NCI-H524 (cell line): Measurements from ENCODE around the gene UGT1A5.

ENCODE experiments used
- DNase-seq, 2 experiments: peaks; one replicate each; lab custom pipeline; 2025; lab: John Stamatoyannopoulos, UW

UGT1A5 gene

DNA sequence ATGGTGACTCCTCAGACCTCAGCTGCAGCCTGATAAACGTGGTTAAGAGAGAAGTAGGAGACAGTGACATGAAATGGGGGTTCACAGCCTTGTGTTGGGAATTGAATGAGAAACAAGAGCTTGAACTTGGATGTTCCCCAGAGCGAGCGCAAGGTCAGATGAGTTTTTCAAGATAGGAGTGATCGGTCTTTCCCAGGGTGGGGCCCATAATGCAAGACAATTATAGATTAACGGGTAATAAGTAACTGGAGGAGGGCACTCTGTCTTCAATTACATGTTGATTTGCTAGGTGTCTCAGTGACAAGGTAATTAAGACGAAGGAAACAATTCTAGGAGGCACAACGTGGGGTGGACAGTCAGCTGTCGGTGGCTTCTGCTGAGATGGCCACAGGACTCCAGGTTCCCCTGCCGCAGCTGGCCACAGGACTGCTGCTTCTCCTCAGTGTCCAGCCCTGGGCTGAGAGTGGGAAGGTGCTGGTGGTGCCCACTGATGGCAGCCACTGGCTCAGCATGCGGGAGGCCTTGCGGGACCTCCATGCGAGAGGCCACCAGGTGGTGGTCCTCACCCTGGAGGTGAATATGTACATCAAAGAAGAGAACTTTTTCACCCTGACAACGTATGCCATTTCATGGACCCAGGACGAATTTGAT lies at the start of gene UGT1A5:
UGT1A5 (plus strand) TSS at position 297 of the 651 bp plus-strand sequence; CDS start at position 382, 85 bp downstream.
- DNase-seq, result no peak

DNA sequence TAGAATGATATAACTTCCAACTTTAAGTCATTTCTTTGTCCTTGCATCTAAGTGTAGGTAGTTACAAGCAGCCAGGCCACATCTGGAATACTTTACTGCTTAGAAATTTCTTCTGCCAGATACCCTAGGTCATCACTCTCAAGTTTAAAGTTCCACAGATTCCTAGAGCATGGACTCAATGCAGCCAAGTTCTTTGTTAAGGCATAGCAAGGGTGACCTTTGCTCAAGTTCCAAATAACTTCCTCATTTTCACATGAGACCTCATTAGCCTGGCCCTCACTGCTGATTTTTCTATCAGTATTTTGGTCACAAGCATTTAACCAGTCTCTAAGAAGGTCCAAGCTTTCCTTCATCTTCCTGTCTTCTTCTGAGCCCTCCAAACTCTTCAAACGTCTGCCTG lies 48.8 kb upstream of the UGT1A5 start:
- no peak for DNase-seq

DNA sequence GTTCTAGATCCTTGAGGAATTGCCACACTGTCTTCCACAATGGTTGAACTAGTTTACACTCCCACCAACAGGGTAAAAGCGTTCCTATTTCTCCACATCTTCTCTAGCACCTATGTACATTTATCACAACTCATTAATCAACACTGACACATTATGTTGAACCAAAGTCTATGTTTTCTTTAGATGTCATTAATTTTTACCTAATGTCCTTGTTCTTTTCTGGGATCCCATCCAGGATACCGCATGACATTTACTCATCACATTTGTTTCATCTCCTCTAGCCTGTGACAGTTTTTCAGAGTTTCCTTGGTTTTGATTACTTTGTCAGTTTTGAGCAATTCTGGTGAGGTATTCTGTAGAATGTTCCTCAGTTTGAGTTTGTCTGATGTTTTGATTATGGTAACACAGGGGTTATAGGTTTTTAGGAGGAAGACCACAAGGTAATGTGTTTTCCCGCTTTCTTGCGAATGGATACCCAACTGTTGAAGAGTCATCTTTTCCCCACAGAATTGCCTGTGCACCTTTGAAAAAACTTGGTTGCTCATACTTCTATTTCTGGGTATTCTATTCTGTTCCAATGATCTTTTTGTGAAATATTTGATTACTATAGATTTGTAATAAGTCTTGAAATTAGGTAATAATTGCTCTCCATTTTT lies 44.0 kb upstream of the UGT1A5 start:
- no peak for DNase-seq

DNA sequence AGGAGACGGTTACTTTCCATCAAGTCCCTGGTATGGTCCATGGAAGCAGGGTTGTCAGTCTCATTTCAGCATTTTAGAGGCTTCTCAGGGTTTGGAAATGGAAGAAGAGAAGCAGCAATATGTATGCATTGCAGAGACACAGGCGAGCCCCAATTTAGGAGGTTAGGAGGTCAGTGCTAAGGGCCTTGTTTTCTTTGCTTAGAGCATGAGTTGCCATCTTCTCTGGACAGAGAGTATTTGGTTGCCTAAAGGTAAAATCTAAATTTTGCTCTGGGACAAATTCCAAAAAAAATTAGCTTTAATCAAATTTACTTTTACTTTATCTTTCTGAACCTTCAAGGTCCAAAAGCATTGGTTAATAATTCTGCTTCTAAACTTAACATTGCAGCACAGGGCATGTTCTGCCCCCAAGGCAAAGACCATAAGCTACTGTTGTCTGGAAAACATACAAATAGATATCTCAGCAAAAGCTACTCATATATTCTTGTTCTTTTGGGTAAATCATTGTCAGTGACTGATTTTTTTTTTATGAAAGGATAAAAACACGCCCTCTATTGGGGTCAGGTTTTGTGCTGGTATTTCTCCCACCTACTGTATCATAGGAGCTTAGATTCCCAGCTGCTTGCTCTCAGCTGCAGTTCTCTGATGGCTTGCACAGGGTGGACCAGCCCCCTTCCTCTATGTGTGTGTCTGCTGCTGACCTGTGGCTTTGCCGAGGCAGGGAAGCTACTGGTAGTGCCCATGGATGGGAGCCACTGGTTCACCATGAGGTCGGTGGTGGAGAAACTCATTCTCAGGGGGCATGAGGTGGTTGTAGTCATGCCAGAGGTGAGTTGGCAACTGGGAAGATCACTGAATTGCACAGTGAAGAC lies 41.2 kb upstream of the UGT1A5 start, which contains the start of gene UGT1A9:
UGT1A9 (plus strand) TSS at position 609 of the 872 bp plus-strand sequence; CDS start at position 646, 37 bp downstream.
- no peak for DNase-seq

DNA sequence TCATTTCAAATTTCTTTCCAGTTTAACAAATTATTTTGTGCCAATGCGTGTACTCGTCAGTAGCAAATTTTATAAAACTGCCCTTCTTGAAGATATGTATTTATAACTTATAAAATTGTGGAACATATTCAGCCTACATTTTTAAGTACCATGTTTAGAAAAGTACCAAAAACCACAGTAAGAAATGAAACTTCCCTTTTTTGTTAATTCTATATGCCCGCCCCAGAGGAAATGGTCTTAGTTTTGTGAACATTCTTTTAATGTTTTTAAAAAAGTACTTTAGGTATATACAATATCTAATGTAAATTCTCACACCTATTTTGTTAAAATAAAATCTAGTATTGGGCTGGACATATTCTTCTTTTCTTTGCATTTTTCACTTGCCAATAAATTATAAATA lies 39.8 kb upstream of the UGT1A5 start:
- no peak for DNase-seq

DNA sequence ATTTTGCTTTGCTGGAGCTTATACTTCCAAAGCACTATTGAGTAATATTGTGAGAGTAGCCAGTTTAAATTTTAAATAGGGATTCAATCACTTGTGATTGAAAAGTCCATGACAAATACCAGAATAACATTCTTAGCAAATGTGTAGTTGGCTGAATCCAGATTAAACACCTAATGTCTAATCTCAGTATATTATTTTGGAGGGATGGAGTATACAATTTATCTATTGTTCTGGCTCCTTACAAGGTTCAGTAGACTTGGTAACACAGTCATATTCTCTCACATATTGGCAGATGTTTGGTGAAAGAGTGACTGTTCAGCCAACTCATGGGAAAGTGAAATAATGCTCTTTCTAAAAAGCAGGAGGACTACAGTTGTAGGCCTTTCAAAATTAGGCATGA lies 38.8 kb upstream of the UGT1A5 start:
- DNase-seq, result no peak

DNA sequence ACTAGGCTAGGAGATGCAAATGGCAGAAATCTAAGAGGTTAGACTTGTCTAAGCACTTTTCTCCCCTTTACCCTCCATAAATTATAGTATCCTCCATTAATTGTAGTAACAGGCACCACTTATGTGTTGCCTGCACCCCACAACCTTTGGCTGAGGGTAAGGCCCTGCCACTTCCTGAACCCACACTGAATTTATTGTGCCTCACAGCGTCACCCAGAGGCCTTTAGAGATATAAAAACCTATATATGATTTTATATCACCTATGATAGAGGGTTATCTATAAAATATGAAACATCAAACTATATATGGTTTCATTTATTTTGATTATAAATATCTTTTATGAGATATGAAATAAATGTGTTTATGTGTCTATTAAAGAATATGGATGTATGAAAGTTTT lies 38.4 kb upstream of the UGT1A5 start:
- no peak for DNase-seq

DNA sequence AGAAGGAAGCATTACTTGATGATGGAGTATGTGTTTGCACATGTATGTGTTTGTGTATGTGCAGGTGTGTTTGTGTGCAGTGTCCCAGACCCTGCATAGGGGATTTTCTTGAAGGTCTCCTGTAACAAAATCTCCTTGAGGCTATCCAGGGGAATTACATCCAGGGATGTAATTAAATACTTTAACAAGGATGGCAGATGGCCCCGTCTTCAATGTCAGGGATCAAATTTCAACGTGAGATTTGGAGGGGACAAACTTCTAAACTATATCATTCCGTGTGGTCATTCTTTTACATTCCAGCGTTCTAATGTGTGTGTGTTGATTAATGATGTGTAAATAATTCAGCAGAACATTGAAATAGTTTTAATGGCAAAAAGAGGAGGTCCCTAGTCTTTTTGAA lies 37.7 kb upstream of the UGT1A5 start:
- peak; percentile 70 to 86 for DNase-seq

DNA sequence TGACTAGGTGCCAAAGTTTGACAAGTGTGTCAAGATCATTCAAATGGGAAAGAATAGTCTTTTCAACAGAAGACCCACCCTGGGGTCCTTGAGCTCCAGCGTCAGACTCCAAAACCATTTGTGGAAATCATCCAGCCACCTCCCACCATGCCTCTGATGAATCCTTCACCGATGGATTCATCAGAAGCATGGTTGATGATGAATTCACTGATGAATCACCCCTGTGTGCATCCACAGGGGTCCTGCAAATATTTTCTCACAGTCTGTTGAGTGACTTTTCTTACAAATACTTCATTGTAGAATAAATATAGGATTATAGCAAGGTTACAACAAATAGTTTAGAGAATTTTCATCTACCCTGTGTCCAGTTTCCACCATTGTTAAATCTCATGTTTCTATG lies 36.7 kb upstream of the UGT1A5 start:
- no peak for DNase-seq

DNA sequence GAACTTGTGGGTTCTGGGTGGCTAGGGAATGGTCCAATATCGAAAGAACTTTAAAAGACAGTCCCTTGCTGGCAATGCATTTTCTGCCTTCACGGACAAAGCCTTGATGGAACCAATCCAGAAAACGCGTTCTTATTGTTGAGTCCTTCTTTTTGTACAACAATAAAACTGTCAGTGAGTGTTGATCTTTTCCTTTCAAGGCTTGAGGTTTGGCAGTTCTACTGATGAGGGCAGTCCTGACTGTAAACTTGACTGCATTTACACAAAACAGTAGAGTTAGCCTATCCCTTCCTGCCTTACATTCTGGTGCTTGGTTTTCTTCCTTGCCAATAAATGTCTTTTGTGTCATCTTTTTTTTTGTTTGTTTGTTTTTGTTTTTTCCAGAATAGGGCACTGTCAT lies 33.5 kb upstream of the UGT1A5 start:
- no peak for DNase-seq

DNA sequence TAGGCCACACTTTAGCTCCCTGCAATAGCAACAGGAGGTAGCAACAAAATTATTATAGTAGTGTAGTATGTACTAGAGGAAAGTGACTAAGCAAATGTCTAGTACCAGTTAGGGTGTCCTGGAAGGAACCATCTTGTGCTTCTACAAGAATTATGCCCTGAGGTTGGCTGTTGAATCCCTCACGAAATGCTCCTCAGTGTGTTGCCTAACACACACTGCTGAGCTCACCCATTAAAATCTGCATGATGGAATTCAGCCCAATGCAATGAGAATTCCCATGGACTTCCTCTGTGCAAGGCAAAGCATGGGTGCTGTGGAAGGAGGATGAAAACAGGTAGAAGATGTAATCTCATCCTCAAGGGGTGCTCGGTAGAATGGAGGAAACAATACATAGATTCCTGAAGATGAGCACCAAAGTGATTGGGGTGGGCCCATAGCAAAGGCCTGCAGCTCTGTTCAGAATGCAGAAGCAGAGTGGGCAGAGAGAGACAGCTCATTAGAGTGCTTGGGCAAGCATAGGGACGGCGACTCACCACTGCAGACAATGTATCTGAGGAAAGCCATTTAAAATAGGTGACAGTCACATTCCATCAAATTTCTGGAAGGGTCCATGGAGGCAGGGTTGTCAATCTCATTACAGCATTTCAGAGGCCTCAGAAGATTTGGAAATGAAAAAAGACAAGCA lies 32.2 kb upstream of the UGT1A5 start:
- no peak for DNase-seq

DNA sequence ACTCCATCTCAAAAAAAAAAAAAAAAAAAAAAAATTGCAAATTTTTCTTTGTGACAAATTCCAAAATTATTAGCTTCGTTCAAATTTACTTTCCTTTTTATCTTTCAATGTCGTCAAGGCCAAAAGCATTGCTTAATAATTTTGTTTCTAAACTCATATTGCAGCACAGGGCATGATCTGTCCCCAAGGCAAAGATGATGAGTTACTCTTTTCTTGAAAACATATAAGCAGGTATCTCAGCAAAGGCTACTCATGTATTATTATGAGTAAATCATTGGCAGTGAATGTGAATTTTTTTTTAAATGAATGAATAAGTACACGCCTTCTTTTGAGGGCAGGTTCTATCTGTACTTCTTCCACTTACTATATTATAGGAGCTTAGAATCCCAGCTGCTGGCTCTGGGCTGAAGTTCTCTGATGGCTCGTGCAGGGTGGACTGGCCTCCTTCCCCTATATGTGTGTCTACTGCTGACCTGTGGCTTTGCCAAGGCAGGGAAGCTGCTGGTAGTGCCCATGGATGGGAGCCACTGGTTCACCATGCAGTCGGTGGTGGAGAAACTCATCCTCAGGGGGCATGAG lies 31.1 kb upstream of the UGT1A5 start, which contains the start of gene UGT1A7:
UGT1A7 (plus strand) TSS at position 381 of the 579 bp plus-strand sequence; CDS start at position 418, 37 bp downstream.
- DNase-seq, result no peak

DNA sequence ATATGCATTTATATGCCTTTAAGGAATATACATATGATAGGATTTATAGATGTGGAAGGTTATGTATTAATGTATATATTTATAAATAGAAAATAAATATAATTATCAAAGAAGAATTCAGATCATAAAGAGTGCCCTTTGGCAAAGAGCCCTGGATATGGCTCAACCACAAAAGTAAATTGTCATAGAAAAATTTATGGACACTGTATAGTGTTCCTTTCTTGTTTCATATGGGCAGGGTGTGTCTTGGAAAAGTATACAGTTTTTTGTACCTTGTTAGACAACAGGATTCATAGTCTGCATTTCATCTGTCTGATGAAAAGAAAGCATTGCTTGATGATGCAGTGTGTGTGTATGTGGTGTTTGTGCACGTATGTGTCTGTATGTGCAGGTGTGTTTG lies 28.1 kb upstream of the UGT1A5 start:
- DNase-seq, result no peak

DNA sequence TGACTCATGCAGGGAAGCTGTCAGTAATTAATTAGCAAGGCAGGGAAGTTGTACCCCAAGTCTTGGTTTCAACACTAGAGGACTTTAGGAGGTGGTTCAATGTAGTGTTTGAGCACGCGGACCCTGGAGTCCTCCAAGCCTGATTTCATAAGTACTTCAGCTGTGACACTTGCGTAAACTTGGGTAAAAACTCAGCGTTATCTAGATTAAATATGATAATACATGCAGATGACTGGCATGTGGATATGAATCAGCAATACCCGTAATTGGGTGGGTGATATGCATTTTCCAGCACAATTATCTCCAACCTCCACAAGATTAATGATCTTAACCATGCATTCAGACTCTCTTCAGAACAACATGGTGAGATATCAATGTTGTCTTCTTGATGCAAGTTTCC lies 25.8 kb upstream of the UGT1A5 start:
- no peak for DNase-seq

DNA sequence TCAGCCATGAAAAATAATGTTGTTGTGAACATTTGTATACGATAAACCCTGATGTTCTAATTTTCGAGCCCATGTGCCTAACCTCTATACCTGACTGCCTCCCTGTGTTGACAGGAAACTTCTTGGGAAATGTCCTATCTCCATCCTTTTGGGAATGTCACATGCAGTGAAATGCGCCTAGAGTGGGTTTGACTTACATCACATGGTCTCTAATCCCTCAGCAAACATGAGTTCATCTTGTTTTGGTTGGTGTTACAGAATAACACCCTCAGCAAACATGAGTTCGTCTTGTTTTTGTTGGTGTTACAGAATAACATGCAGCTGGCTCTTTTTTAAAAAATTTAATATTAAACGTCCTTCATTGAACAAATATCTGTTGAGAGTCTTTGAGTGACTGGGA lies 24.4 kb upstream of the UGT1A5 start:
- DNase-seq, result no peak

DNA sequence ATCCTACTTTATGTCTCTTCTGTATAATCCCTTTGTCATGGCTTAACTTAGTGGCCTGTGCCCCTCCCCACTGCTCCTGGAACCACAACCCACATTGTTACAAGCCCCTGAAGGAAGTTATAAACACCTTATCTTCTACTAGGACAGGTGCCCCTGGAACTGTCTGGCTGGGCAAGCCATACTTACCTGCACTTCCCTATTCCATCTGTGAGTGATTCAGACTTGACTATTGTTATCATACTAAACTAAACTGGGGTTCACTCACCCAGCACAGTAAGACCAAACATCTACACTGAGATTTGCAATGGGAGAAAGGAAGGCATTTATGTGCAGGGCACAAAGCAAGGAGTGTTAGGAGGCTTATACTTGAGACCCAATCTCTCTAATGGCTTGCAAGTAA lies 23.7 kb upstream of the UGT1A5 start:
- DNase-seq, result no peak

DNA sequence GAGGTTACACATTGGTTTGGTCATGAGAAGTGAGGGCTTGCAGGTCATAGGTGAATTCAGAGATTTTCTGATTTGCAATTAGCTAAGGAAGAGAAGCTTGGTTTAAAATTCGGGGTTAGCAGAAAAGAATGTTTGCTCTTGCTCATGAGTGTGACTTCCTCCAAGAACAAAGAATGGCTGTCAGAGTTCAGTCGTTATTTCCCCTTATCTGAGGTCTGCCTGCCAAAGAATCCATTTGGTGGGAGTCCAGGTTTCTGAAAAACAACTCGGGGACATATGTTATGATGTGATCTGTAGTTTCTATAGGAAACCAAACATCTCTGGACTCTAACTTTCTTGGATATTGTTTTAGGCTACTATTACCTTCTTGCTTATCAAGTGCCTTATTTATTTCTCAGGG lies 23.2 kb upstream of the UGT1A5 start:
- no peak for DNase-seq

DNA sequence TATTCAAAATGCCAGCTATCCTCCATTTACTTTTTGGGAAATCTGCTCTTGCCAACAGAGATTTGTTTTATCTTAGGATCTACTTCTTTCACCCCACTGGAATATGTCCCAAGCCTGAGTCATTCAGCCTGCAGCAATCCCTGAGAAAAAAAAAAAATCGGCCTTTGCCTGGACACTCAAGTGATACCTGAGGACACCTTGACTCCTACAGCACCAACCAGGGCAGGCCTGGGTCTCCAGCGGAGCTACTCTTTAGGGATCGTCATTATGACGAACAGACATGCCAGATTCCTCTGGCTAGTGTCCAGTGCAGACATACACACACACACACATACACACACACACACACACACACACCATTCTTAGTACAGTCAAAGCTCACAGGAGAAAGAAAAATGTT lies 22.3 kb upstream of the UGT1A5 start:
- DNase-seq, result no peak

DNA sequence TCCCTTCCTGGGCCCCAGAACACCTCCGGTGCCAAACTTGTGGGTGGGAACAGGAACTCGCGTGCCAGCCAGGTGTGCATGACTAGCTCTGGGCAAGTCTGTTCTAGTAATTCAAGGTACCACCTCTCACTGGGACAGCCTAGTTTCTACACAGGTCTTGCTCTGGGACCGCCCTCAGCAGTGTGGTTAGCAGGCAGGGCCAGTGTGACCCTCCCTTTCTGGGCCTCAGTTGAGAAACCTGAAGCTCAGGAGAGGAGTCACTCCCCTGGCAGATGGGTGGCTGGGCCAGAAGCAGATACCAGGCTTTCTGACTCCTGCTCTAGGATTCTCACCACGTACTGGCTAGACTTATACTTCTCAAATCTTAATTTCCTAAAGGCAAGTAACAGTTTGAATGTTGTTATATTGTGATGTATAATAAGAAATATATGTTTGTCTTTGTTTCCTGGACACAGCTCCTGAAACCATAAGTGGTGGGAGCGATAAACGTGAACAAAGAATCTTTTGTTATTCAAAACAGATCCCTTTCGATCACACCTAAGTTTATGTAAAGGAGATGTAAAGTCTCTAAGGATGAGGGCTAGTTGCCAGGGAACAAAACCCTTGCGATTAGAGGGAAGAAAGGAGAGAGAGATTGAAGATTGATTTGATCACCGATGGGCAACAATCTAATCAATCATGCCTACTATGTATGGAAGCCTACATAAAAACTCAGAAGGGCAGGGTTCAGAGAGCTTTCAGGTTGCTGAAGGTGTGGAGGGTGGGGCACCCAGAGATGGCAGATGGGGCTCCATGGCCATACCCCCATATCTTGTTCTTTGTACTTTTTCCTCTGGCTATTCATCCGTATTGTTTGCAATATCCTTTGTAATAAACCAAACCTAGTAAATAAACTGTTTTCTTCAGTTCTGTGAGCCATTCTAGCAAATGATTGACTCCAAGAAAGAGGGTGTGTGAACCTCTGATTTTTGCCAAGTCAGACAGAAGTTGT lies 21.0 kb upstream of the UGT1A5 start:
- no peak for DNase-seq

DNA sequence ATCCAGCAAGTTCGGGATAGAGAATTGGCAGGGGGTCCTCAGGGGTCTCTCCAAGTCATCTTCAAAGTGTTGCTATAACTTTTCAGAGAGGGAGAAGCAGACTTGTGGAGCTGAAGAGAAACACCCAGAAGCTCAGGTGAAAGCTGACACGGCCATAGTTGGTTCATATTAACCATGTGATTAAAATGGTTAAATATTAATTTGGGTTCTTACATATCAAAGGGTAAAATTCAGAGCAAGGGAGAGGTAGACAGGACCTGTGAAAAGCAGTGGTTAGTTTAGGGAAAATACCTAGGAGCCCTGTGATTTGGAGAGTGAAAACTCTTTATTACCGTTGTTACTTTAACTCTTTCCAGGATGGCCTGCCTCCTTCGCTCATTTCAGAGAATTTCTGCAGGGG lies 20.1 kb upstream of the UGT1A5 start, which contains the start of gene UGT1A6:
UGT1A6 (plus strand) TSS at position 243 of the 400 bp plus-strand sequence; CDS start at position 358, 115 bp downstream.
- no peak for DNase-seq
